IMR-90 (cell line): Measurements from ENCODE around the gene NXPH2.

Source experiments
- CEBPB ChIP-seq: IDR thresholded peaks from 2 replicates; pipeline ENCODE4 v1.6.1; 2012; ENCODE audit warnings: low read depth, low read length, improper control_type of control experiment
- CHD1 ChIP-seq: IDR thresholded peaks from 2 replicates; pipeline ENCODE4 v1.6.1; 2012; ENCODE audit warnings: low read depth, low read length, improper control_type of control experiment
- MAZ ChIP-seq: IDR thresholded peaks from 2 replicates; pipeline ENCODE4 v1.6.1; 2012; ENCODE audit warnings: low read depth, mild to moderate bottlenecking, low read length, improper control_type of control experiment, moderate library complexity, borderline replicate concordance
- POLR2A ChIP-seq: IDR thresholded peaks from 2 replicates; pipeline ENCODE4 v1.6.1; 2012; ENCODE audit warnings: mild to moderate bottlenecking, low read depth, low read length
- RAD21 ChIP-seq: IDR thresholded peaks from 2 replicates; pipeline ENCODE4 v1.6.1; 2012; ENCODE audit warnings: low read length, improper control_type of control experiment
- USF2 ChIP-seq: fragments of 150-350 bp; IDR thresholded peaks from 2 replicates; pipeline ENCODE4 v1.6.1; 2017; ENCODE audit warnings: mild to moderate bottlenecking, antibody characterized with exemption, low read length, low read depth
- TF ChIP-seq, protein P1 (sequence below): conservative IDR thresholded peaks from 2 replicates; pipeline ENCODE4 v1.5.1; 2012; ENCODE audit warnings: mild to moderate bottlenecking, low read depth, low read length, improper control_type of control experiment

DNA sequence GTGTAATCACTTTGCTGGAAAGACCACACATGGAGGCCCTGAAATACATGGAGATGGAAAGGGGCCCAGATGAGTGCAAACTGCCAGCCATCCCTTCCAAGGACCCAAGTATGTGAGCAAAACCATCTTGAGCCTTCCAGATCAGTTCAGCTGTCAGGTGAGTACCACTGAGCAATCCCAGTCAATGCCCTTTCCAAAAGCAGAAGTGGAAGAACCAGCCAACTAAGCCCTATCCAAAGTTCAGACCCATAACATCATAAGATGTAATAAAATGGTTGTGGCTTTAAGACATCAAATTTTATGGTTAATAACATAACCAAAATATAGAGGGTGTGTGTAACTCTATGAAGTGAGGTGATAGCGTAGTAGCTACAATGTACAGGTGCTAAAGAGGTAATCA lies 88.5 kb downstream of the NXPH2 start:
- TF ChIP-seq, protein P1, sequence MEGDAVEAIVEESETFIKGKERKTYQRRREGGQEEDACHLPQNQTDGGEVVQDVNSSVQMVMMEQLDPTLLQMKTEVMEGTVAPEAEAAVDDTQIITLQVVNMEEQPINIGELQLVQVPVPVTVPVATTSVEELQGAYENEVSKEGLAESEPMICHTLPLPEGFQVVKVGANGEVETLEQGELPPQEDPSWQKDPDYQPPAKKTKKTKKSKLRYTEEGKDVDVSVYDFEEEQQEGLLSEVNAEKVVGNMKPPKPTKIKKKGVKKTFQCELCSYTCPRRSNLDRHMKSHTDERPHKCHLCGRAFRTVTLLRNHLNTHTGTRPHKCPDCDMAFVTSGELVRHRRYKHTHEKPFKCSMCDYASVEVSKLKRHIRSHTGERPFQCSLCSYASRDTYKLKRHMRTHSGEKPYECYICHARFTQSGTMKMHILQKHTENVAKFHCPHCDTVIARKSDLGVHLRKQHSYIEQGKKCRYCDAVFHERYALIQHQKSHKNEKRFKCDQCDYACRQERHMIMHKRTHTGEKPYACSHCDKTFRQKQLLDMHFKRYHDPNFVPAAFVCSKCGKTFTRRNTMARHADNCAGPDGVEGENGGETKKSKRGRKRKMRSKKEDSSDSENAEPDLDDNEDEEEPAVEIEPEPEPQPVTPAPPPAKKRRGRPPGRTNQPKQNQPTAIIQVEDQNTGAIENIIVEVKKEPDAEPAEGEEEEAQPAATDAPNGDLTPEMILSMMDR, result no peak
- TF ChIP-seq RAD21, result no peak
- no peak for TF ChIP-seq CEBPB
- TF ChIP-seq USF2, result no peak
- TF ChIP-seq POLR2A, result no peak
- no peak for TF ChIP-seq CHD1
- no peak for TF ChIP-seq MAZ
